Raji (cell line): Measurements from ENCODE around the gene HMGN4.

Experiments
- POLR2A ChIP-seq: IDR thresholded peaks from 2 replicates; pipeline ENCODE4 v1.6.1; 2011; ENCODE audit warnings: low read depth, low read length, control low read depth; ENCODE audit not compliant: insufficient read depth

The HMGN4 gene

DNA sequence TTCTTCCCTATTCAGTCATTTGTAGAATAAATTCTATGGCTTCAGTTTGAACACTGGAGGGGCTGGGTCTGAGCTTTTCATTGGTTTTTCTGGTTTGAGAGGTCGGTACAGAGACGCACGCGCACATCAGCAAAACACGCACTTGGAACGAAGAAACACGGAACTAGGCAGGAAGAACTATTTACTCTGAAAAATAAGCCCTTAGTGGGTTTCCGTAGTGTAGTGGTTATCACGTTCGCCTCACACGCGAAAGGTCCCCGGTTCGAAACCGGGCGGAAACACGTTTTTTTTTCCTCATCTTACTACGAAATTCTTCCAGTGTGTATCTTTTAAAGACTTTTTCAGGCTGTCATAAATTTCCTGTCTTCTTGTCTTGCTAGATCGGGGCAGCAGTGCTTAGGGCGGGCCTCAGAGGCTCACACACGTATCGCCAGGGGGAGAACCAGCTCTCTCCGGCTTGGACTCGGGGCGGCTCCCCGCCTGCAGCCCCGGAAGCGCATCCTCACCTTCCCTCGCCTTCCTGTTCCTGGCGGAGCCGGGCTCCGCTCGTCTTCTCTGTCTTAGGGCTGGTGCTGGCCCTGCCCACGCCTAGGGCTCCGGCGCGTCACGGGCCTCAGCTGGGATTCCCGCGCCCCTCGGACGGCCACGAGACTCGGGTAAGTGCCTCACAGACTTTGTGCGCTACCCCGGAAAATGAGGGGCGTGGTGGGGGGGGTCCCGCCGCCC lies at the start of gene HMGN4:
Gene HMGN4 (plus strand): TSS at position 521 of the 726 bp plus-strand sequence. CDS start 6,841 bp downstream, outside the sequence.
- TF ChIP-seq POLR2A = peak; percentile 69

GRCh38 chr6:26489996-26490964 lies 47.9 kb upstream of the HMGN4 start:
- TF ChIP-seq POLR2A = no peak

DNA sequence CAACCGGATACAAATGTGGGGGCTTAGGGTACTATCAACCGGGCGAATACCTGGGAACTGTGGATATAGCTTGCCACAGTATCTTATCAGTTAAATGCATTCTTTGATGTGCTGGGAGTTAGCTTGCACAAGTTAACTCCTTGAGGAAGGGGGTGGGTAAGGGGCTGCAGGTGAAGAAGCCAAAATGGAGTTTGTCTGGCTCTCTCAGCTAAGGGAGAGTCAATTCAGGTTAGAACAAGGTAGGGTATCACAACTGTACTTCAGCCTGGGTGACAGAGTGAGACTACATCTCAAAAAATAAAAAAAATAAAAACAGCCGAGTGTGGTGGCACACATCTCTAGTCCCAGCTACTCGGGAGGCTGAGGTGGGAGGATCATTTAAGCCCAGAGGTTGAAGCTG lies 46.6 kb upstream of the HMGN4 start:
- TF ChIP-seq POLR2A = no peak

DNA sequence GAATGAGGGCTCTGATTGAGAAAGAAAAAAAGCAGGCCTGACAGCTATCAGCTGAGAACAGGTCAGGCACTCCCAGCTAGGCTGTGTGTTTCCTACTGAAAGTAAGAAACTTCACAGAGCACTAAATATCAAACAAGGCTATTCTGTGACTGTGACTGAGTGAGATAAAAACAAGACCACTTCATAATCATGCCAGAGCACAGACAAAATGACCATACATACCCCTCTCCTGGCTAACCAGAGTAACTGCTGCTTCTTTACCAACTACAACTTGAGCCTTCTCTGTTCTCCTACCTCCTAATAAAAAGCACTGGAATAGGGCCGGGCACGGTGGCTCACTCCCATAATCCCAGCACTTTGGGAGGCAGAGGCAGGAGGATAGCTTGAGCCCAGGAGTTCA lies 44.9 kb upstream of the HMGN4 start:
- TF ChIP-seq POLR2A = no peak

- TF ChIP-seq POLR2A = no peak
These were observed 44.0 kb upstream of the HMGN4 start for GRCh38 chr6:26494117-26494516.

DNA sequence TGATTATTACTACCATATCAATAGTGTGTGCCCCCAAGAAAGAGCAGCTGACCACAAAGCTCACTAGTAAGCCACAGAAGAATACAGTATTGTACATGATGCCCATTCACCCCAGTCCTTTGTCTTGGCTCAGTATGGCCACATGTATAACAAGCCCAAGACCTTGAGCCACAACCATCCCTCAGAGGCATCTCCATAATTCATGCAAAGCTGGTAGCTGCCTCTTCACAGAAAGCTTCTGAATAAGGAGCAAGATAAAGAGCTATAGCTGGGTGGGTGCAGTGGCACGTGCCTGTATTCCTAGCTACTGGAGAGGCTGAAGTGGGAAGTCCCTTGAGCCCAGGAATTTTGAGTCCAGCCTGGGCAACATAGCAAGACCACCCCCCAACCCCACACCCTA lies 42.9 kb upstream of the HMGN4 start:
- TF ChIP-seq POLR2A = no peak

- no peak for TF ChIP-seq POLR2A
These were observed 40.6 kb upstream of the HMGN4 start for GRCh38 chr6:26497610-26498009.

GRCh38 chr6:26500102-26500501 lies 38.1 kb upstream of the HMGN4 start, which contains the start of gene BTN1A1:
Gene BTN1A1 (plus strand): TSS chr6:26500303. CDS start chr6:26501287, 984 bp downstream.
- no peak for TF ChIP-seq POLR2A

GRCh38 chr6:26501482-26501986 lies 36.6 kb upstream of the HMGN4 start:
- TF ChIP-seq POLR2A = no peak

GRCh38 chr6:26502165-26502564 lies 36.0 kb upstream of the HMGN4 start:
- no peak for TF ChIP-seq POLR2A

GRCh38 chr6:26502626-26503025 lies 35.5 kb upstream of the HMGN4 start:
- TF ChIP-seq POLR2A = no peak

GRCh38 chr6:26507658-26508057 lies 30.5 kb upstream of the HMGN4 start:
- no peak for TF ChIP-seq POLR2A

GRCh38 chr6:26514984-26515383 lies 23.2 kb upstream of the HMGN4 start:
- TF ChIP-seq POLR2A = no peak

DNA sequence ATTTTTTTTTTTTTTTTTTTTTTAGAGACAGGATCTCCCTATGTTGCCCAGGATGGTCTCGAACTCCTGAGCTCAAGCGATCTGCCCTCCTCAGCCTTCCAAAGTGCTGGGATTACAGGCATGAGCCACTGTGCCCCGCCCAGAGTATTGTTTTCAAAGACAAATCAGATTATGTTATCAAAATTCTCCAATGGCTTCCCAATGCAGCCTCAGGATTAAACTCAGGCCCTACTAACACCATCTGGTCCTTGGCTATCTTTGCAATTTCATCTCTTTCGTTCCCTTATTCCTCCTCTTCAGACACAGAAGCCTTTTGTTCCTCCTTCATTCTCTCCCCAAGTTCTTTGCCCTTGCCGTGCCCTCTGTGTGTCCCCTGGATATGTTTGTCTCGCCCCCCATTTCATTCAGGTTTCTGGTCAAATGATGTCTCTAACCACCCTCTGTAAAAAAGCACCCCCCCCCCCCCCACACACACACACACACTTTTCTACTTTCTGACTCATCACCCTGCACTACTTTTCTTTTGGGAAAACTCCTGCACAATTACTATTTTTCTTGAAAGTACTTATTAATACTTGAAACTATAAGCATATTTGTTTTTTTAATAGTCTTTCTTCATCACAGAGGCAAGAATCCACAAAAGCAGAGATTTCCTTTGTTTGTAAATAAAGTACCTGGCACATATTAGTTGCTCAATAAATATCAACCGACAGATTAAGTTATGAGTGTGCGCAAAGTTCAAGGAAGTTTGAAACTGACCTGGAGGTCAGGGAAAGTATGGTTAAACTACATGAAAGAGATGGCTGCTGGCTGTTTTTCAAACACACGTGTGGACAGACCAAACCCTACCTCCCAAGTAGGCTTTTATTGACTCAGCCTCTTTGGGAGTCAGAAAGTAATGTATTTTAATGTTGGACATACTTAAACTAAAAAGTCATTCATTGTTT lies 21.4 kb upstream of the HMGN4 start:
- no peak for TF ChIP-seq POLR2A
